ENCODE data around the gene NRP2.
A peak's percentile ranks its signal among the peaks of the same experiment; 100 is the strongest.

The NRP2 gene

DNA sequence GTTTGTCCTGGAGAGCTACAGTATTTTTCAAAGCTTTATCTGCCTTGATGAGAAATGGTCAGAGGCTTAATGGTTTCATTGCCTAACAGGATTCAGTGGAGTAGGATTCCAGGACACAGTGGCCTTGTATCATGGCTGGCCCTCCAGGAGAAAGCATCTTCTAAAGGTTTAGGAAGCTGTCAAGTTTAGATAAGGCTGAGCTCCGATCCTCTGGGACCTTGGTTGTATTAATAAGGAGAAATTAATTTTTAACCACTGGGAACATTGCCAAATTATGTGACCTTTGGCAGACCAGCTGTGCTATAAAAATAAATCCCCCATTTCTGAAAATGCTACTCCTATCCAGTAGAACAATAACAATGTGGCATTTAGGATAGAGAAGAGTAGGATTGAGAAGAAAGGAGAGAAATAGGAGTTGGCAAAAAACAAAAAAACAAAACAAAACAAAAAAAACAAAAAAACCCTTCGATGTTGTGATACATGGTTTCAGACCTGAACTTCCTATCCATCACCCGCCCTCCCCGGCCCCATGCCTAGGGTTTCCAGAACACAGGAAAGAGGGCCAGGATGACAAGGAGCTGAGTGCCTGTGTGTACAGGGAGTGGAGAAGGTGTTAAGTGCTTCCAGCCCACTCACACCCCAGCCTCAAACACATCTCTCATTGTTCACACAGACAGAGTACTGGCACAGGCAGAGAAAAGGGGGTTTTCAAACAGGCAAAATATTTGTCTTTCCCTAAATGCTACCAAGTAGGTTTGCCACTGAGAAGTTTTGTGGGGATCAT is 6.3 kb downstream of the NRP2 start:
- DNase-seq, result no peak

DNA sequence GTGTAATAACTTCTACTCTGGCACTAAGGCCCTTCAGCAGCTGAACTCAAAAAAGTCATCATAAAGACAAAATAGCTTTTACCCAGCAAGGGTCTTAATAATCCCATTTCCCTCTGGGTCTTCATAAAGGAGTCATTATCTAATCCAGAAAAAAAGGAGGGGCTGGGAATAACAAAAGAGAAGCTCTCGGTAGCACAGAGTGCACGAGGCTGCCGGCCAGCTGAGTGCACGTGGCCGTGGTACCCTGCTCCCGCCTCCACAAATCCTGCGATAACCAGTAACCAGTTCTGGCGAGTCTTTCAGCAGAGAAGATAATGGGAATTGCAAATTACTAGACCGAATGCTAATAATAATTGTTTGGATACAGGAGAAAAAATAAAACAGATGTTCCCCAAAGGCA is 7.5 kb downstream of the NRP2 start:
- DNase-seq, result no peak

DNA sequence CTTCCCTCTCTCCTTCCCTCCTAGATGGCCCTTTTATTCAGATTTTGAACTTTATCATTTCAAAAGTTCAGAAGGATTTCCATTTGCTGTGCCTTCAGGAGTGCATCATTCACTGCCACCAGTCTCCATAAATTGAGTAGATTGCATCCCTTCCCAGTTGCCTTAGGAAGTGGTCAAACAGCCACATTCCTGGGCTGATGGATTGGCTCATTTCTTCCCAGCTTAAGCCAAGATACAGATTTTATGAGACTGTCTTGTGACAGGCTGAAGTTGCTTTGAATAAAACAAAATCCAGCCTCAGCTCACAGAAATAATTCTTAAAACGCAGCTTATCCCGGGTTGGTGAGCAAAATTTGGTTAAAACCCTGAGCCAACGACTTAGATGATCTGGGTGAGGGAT is 9.8 kb downstream of the NRP2 start:
- DNase-seq, result no peak

DNA sequence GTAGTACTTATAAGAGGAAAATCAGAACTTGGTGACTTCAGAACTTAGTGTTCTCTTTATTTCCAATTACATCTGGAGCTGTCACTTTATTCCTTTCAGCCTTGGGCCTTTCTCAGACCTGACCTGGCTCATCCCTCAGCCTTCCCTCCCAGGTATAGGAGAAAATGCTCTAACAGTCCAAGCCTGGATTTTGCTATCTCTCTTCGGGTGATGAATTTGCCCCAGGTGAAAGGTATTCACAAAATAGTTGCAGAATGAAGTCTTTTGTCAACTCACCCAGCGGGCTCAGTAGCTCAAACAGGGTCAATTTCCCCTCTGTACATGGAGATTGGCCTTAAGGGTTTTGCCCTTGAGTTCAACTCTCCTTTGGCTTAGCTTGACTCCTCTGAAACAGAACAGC is 12.0 kb downstream of the NRP2 start:
- DNase-seq, result no peak

DNA sequence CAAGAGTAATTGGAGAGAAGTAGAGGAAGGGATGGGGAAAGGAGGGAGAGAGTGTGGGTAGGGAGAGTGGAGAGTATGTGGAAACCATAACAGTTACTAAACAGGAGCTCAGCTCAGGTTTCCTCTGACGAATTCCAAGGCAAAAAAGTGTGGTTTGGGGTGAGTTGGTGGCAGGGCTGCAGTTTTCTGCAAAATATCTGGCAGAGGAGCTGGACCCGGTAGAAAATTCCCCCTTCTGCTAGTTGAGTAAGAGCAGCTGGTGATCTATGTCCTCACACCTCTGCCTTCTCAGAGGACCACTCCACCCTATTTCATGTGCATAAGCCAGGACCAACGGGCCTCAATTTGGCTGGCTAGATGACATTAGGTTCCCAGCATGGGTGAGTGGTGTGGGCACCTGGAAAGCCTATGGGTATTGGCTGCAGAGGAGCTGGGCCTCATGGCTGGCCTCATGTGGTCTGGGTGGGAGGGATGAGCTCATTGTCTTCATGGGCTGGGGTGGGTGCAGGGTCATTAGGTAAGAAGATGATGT is 13.2 kb downstream of the NRP2 start:
- DNase-seq, result no peak

DNA sequence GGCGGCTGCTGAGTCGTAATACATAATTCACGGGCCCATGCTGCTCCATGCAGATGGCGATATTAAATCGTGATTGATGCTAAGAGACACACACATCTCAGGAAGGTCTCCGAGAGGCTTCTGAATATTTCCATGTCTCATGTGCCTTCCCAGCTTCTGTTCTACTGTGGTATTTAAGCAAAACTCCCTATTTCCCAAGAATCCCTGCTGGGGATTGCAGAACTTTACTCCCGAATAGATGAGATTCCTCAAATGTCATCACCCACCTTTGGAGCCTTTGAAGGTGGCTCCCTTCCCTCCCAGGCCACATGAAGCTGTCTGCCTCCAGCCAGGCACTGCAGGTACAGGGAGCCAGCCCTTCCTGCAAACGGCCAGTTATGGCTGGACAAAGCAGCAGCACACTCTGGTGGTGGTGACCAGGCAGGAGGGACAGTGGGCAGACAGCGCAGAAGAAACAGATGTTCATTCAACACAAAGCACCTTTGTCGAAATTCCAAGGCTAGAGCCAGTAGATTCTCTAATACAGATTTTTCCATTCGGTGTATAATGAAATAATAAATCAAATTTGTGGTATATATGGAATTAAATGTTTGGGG is 14.1 kb downstream of the NRP2 start:
- DNase-seq, result no peak

DNA sequence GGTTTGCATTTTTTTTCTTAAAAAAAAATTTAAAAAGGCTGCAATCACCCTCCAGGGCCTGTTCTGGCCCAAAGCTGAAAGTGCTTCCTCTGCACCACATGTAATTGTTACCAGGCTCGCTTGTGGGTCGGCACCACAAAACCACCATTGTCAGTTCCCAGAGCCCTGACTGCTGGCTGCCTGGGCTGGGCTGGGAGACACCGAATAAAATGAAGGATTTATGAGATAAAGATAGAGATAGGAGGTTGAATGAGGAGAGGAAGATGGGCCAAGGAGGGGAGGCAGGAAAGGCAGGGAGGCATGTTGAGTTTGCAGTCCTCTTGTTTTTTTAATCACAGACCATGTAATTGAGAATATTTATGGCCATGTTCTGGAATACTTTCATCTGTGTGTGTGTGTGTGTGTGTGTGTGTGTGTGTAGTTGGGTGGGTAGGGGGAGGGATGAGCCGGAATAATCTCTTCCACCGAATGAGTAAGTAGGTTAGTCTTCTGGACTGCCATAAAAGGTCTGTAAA is 14.7 kb downstream of the NRP2 start:
- DNase-seq, result no peak

DNA sequence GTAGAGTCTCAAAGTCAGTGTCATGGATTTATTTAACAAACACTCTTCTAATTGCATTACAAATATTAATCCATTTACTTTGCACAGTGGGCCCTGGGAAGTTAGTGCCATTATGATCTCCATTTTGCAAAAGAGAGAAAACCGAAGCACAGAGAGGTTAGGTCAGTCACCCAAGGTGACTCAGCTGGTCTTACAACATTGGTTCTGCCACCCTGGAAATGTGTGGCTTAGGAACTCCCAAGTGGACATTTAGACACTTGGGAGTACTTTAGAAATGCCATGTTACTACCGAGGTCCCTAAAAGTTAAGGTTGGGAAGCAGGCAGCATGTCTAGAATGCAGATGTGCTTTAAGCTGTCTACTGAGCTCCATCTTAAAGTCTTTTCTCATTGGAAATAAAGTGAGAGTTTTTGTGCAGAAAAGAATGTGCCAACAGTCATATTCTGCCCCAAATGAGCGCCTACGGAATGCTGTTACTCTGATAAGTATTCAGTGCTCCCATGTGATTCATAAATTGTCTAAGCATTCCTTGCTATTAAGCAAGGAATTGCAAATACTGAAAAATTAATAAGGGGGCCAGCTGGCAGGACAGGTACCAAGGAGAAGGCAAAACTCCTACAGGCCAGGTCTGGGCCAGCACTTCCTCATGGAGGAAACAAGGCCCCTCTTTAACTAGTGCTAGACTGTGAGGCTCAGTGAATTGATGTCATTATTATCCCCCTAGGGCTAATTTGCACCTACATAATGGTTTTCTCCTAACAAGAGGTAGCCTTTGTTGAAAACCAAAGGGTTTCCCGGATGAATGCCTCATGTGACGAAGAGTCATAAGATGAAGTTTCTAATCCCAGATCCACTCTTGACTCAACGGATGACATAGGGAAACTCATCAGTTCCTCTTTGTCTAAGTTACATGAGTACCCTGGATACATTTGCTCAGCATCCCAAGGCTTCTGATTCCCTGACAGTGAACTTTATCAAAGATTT is 16.3 kb downstream of the NRP2 start:
- DNase-seq, result no peak

DNA sequence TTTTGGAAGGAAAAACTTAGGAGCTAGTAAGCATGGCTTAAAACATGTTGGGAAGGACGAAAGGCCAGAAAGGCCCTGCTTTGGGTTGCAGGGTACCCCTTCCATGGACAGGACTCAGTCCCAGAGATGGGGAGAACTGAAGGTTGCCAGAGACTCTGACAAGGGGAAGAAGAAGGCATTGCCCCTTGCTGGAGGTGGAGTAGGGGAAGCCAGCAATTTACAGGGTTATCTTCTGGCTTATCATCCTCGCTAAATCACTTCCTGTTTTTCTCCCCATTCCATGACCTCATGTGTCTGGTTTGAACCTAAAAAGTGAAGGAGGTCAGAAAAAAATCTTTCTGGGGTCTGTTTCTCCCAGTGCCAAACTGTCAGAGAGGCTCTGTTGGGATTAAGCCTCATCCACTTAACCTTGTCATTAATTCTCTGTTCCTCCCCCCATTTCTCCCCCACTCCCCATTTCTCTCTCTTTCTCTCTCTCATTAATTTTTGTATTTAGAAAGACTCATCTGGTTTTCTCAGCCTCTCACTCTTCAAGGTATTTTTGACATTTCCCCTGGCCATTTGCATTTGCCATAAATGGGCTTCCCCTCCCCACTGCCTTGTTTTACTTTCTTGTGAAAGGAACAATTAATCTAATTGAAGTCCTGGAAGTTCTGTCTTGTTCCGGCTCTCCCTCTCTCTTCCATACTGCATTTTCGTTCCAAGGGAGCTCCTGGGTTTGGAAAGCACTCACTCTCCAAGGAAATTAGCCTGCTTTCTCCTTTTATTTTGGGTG is 17.4 kb downstream of the NRP2 start:
- DNase-seq, result no peak

DNA sequence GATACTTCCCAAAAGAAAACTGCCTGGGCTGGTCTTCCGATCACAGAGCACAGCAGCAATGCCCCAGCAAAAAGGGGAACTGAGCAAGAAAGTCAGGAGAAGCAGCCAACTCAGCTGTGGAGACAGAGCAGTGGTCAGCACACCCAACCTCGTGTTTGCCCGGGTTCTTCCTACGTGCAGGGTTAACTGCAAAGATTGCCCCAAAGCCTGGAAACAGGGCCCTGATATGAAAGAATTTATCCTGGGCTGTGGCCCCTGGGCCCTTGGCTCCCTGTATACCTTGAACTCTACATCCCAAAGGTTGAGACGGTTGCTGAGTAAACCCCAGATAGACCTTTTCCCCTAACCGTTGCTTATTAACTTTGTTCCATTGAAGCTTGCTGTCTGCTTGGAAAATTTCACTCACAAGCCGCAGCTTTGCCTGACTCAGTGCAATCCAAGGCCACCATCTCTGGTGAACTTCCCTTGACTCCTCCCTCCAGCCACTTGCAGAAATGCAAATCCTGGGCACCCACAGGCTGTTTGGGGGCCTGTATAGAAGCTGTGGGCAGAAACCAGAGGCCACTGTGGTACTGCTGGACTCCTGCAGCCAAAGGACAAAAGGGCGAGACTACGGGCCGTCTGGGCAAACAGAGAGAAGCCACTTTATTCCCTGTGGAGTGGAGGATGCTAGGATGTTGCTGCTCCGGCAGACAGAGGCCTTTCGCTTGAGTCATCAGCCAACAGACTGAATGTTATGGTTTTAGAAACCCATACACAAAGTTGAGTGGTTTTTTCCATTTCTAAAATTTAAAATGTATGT is 18.2 kb downstream of the NRP2 start:
- DNase-seq, result no peak

DNA sequence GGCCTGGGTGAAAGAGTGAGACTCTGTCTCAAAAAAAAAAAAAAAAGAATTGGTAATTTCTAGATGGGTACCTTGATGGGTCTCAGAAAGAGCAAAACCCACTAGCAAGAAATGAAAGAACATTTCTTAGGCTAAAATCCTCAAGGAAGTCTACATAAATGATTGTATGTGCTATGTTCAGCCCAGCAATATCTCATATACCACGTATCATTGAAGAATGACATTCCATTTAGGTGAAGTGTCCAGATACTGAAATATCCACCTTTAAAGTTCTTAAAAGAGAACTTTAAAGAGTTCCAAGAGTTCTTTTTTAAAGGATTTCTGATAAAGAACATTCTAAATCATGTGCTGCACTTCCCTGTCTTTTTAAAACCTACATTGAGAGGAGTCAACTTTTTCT is 19.2 kb downstream of the NRP2 start:
- no peak for DNase-seq

DNA sequence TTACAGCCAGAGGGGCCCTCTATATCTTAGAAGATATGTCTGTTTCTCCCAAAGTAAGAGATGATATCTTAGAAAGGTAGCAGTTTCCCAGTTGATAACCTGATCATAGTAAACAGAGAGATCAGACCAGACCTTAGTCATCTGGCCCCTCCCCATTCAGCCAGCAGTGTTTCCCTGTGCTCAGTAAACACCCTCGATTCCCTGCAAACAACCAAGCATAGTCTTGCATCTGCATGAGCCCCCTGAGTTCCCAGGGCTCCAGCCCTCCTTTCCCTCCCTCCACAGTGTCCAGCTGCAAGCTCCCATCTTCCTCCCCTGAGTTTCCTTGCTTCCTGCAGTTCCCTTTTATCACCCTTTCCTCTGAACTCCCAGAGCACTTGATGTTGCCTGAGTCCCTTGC is 20.3 kb downstream of the NRP2 start:
- DNase-seq, result no peak

DNA sequence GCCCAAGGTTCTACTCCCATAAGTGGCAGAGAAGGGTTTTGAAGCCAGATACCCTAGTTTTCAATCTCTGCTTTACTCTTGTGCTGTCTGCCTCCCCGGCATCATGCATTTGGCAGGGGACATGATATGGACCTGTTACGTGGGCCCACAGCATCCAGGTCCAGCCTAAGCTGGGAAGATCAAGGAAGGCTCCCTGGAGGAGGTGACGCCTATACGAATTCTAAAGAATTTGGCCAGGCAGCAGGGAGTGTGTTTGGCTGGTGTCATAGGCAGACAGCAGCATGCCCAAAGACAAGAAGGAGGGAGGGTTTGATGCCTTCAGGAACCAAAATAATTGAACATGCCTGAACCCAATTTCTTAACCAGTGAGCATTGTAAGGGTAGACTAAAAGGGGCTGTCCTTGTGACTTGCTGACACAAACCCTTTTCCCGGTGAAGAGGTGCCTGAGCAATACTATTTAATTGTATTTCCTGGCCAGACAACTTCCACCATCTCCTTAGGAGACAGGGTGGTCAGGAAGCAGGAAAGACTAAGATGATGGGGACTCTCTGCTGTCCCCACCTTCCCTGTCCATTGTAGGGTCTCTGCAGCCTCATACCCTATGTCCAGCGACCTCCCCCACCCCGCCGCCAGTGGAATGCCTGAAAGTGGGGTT is 21.3 kb downstream of the NRP2 start:
- no peak for DNase-seq

DNA sequence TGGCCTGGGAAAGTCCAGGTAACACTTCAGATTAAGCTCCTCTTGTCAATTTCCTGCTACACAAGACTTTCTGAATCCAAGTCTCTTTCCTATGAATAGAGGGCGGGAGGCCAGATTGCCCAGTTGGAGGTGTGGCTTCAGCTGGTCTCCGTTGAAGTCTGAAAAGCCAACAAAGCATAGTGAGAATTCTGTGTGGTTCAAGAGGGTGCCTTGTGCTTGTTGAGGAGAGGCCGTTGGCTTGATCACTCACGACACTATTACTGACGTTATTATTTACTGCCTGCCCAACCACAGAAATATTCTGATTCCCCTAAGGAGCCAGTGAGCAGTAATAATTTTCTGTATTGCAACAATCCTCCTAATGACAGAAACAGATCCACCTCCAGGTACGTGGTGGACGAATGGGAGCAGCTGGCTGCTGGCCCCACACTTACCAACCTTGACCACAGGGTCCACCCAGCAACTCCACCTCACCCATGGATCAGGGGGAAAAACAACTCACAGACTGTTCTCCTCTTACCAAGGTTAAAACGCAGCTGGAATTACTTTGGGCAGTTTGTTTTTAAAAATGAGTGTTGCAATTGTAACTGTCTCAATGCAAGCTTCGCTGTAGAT is 21.9 kb downstream of the NRP2 start:
- DNase-seq, result no peak

DNA sequence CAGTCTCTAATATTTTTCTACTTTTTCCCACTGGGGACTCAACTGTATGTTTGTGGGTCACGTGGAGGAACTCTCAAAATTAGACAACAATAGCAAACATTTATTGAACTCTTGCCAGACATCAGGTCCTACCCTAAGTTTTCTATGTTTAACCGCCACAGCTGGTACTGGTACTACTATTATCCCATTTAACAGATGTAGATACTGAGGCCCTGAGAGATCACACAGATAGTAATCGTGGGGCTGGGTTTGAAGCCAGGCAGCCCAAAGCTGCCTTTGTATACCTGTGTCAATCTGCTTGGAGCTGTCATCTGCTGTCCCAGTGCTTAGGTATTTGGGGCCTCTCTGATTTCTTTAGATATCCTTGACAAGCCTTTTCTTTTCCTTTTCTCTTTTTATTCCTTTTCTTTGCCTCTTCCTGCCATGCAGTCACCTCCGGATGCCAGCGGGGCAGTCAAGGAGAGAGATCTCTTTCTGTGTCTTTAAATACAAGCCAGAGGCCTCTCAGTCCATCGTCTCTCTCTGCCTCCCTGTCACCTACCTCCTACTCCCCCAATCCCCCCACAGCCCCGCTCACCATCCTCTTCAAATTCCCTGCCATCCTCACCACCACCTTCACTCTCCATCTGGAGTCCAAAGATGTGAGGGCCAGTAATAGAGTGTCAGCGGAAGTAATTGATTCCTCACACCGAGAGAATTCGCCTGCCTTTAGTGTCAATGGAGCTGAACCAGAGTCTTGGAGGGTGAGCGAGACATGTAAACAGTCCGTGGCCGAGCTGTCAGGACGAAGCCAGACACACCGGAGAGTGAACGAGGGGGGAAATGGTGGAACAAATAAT is 23.4 kb downstream of the NRP2 start:
- no peak for DNase-seq

DNA sequence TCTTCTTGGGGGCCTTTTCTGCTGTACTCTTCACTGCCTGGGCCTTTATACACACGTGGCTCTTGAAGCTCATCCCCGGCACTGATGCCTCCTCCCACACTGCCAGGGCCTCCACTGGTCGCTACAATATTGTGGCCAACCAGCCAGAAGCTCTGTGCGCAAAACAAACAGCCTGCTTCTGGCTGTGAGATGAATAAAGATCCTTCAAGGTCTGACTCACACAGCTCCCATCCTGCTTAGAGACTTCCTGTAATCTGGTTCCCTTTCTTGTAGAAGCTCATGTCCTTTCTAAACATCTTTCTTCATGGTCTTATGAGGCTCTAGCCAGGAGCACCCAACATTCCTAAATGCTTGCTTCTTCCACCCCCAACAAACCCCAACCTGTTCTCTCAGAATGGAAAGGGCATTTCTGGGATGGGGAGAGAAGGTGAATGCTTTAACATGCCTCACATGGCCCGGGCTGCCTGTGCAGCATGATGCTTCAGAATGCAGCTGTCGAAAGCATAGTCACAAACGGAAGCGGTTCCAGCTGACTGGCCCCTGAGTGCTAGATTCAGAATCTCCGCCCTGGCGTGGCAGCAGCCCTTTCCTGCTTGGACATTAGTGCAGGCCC is 24.6 kb downstream of the NRP2 start:
- DNase-seq, result peak; percentile 38

DNA sequence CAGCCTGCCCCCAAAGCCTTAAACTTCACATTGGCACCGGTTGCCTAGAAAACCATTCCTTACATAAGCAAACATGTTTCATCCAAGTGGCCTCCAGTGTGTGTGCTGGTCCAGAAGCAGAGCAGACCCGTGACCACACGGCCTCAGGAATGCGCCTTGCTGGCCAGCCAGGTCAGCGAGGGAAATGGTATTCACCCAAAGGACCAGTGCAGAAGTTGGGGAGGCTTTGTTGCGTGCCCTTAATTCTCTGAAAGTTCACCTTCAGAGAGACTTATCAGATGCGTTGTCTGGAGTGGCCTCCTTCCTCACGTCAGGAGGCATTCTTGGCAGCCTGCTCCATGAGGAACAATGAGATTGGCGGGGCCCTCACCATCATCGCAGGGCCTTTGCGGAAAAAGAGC is 25.9 kb downstream of the NRP2 start:
- DNase-seq, result no peak

DNA sequence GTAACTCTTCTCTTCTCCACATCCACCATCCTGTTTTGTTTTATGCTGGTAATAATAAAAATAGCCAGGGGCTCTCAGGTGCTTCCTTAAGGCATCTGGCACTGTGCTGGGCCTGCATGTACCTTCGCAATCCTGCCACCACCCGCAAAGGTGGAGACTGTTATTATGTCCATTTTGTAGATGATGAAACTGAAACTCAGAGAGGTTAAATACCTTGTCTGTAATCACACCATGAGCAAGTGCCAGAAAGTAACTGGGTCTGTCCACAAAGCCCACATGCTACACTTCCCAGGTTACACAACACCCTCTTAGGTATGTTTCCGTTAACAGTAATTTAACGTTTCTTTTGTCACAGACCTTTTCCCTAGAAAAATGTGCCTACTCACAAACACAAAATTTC is 27.0 kb downstream of the NRP2 start:
- no peak for DNase-seq

DNA sequence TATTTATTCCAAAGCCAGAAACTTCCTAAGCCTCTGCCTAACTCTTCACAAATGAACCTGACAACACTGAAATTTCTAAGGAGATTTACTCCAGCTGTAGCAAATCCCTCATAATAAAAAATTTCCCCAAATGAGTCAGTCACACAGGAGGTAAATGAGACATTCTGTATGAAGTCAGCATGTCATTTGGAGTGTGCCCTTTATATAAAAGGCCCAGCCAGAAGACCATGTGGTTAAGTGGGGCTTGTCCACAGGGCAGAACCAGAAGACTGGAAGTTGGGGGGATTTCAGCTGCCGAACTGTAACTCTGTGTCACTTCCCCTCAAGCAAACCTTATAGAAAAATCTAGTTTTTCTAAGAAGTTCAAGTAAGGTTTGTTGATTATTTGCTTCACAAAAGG is 30.2 kb downstream of the NRP2 start:
- no peak for DNase-seq
